BJ (cell line): ENCODE measurements around the gene CA7. TPM values are rescaled to one million over a fixed set of nuclear protein-coding genes. Genes with fewer than 3 reads are reported as not detected.

Source experiments
- CTCF ChIA-PET: fragments of 350-600 bp; formaldehyde crosslinking; extraction: SDS; loops from one replicate; lab custom pipeline; 2021; ENCODE audit warnings: antibody characterized with exemption, inconsistent platforms; lab: Yijun Ruan, JAX
- POLR2A ChIA-PET: fragments of 300-600 bp; sonication (Branson Sonifier 250); formaldehyde crosslinking; extraction: SDS; loops from one replicate; lab custom pipeline; 2021; ENCODE audit warnings: antibody characterized with exemption; lab: Charles Lee
- DNase-seq: peaks from one replicate; pipeline ENCODE4 v3.0.0-alpha.2; 2011; ENCODE audit warnings: low read depth
- H3K27me3 ChIP-seq: 2 replicates; pipeline ENCODE4 v1.6.0; 2011; ENCODE audit warnings: low read length; ENCODE audit not compliant: control insufficient read depth, insufficient read depth
- H3K36me3 ChIP-seq: 2 replicates; pipeline ENCODE4 v1.5.1; 2011; ENCODE audit warnings: low read length; ENCODE audit not compliant: control insufficient read depth, insufficient read depth
- H3K4me3 ChIP-seq: 2 replicates; pipeline ENCODE4 v1.5.1; 2011; ENCODE audit warnings: low read depth, mild to moderate bottlenecking, control low read depth, low read length
- CTCF ChIP-seq: IDR thresholded peaks from 2 replicates; pipeline ENCODE4 v1.5.1; 2011; ENCODE audit warnings: low read depth, mild to moderate bottlenecking, control low read depth, inconsistent platforms, low read length, moderate library complexity; ENCODE audit not compliant: insufficient read depth
- polyA plus RNA-seq: library from polyadenylated mRNA; depleted of rRNA; stranded (reverse); fragments of >200 nt; gene quantifications from 2 replicates; pipeline ENCODE4 v1.2.3, GENCODE V29; 2011; rRNA removed

The CA7 gene
- polyA plus RNA-seq, 1 experiment: not detected

- Histone ChIP-seq H3K4me3 (no peak overlapping the region), H3K27me3 (no peaks in the 10 kb centered on the region), H3K36me3 (no peaks in the 10 kb centered on the region)
- CTCF ChIA-PET: interaction anchor here (1.0 to 10.6 kb wide), 6 partner anchors 9 to 254 kb away, joined by 3 to 118 read pairs (median 4); partner anchors contain the start of genes CDH16 and RRAD
- DNase-seq: no peak
- TF ChIP-seq CTCF: no peak
- POLR2A ChIA-PET: no interaction called here
Measured at GRCh38 chr16:66901626-66902025, 57.4 kb downstream of the CA7 start.

GRCh38 chr16:66902648-66903543, 58.7 kb downstream of the CA7 start:
- TF ChIP-seq CTCF: no peak
- no peak overlapping the region for H3K4me3 ChIP-seq
- no peaks in the 10 kb centered on the region for H3K36me3 ChIP-seq
- no peaks in the 10 kb centered on the region; the same call in none of the 2 replicates for H3K27me3 ChIP-seq
- ChIA-PET POLR2A (no interaction called here), CTCF (interaction anchor here (0.6 to 5.0 kb wide), 7 partner anchors 8 to 34 kb away, joined by 3 to 33 read pairs (median 4); partner anchors contain the start of gene CDH16)
- no peak for DNase-seq

Other genes starting within 250 kb of the CA7 start
- 31.3 and 35.5 TPM in 2 replicates for gene CMTM3, start 239.7 kb upstream of the CA7 start, polyA plus RNA-seq
- 24.8 and 28.0 TPM in 2 replicates for gene CMTM4, start 147.7 kb upstream of the CA7 start, polyA plus RNA-seq
- gene DYNC1LI2, start 92.8 kb upstream of the CA7 start, polyA plus RNA-seq: 82.0 and 82.8 TPM in 2 replicates
- gene TERB1, start 42.8 kb upstream of the CA7 start, polyA plus RNA-seq: 0.07 TPM in 1 of 2 replicates, not detected in the other
- gene NAE1, start 13.4 kb upstream of the CA7 start, polyA plus RNA-seq: 27.3 and 43.6 TPM in 2 replicates
- 8.1 and 10.3 TPM in 2 replicates for gene PDP2, start 36.1 kb downstream of the CA7 start, polyA plus RNA-seq
- gene CDH16, start 74.5 kb downstream of the CA7 start, polyA plus RNA-seq: not detected in 2 replicates
- 1.8 and 3.8 TPM in 2 replicates for gene RRAD, start 81.1 kb downstream of the CA7 start, polyA plus RNA-seq
- gene CIAO2B, start 90.0 kb downstream of the CA7 start, polyA plus RNA-seq: 155 and 171 TPM in 2 replicates
- gene CES2, start 91.1 kb downstream of the CA7 start, polyA plus RNA-seq: 23.8 and 33.3 TPM in 2 replicates
- gene CES3, start 116.9 kb downstream of the CA7 start, polyA plus RNA-seq: 0.07 and 0.13 TPM in 2 replicates
- 3.6 and 4.5 TPM in 2 replicates for gene CES4A, start 144.2 kb downstream of the CA7 start, polyA plus RNA-seq
- gene CBFB, start 184.7 kb downstream of the CA7 start, polyA plus RNA-seq: 14.7 and 28.4 TPM in 2 replicates